Right renal cortex interstitium (tissue), 3 donors: ENCODE results near the gene EPS8L2. TPM values are rescaled to one million over a fixed set of nuclear protein-coding genes. Genes with fewer than 3 reads are reported as not detected.
"Not testable (repeated sequence)": the region's sequence is repeated elsewhere in the genome, so short reads cannot be mapped to it uniquely, and the experiment has no call there.

Experiments
- DNase-seq, 3 donors: peaks; one replicate each; pipeline ENCODE4 v3.0.0-alpha.2; 2013; ENCODE audit warnings: low read depth in 3 of 3, low spot score in 2 of 3
- polyA plus RNA-seq, 3 donors: library from polyadenylated mRNA; unstranded; fragments of 120-200 nt; gene quantifications; one replicate each; pipeline ENCODE4 v1.2.1, GENCODE V29; 2013; ENCODE audit not compliant: insufficient read length in 3 of 3

Gene EPS8L2
- polyA plus RNA-seq, 3 donors, result 89.8 to 112 (median 91.2) TPM

- no peak for DNase-seq
Measured at GRCh38 chr11:689625-690024, 16.4 kb upstream of the EPS8L2 start.

- not testable (repeated sequence) for DNase-seq
Measured at GRCh38 chr11:690244-690643, 15.8 kb upstream of the EPS8L2 start.

DNA sequence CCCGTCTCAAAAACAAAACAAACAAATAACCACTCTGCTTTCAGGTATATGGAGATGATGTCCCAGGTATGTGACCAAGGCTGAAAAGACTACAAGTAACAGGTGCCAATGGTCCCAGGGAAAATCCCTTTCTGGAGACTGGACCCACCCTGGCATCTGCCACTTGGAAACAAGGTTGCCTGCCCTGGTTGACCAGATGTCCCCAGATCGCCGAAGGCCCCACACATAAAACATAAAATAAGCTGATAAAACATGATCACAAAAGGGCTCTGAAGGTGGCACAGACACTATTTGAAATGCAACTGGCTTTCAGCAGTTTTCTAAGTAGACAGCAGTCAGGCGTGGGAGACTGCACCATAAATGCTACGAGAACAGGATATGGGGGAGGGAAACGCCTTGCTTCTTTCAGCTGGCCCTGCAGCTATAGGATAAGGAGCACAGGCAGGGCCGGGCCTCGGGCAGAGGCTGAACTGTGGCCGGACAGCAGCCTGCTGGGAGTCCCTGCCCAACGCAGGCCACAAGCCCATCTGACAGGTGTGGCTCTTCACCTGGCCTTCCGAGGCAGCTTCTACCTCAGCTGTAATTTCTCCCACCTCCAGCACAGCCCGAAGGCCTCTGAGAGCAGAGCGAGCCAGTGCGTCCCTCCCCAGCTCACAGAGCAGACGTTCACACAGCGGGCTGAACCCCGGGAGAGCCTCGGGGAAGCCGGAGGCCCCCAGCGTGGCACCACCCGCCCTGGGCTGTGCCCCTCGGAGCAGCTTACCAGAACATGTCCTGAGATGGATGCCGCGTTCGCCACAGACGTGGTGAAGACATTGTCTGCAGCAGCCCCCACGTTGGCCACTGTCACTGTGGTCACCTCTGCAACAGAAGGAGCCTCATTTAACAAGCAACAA is 15.0 kb upstream of the EPS8L2 start:
- no peak for DNase-seq

DNA sequence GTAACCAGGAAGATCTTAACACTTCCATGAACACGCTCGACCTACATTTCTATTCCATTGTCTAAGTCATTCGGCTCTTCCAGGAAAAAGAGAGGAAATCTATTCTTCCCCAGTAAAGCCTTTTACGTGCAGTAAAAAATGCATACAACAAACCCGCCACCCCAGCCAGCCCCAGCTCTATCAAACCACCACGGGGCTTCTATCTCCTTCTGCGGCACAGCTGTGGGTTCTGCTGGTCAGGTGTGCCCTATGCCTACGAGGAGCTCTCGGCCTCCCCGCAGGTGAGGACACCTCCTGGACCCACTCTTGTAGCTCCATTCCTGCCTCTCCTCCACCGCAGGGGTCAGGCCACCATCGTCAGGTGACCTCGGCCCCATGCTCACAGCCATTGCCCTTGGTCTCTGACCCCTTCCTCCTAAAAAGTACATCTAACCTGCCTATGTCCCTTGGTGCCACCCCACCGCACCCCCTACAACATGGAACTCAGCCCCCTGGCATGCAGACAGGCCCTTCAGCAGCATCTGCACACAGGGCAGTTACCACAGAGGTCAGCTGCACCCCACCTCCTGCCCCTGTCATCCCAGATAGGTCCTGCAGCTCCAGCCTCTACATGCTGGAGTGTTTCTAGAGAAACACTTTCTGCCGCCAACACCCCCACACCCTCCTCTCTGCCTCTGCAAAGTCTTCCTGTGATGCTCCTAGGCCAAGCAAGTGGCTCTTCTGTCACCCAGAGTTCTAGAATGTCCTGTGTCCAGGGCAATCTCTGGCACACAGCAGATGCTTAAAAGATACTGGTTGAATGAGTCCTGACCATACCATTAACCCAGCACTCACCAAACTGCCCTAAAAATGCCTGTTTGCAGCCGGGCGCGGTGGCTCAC is 14.1 kb upstream of the EPS8L2 start:
- DNase-seq, result no peak

DNA sequence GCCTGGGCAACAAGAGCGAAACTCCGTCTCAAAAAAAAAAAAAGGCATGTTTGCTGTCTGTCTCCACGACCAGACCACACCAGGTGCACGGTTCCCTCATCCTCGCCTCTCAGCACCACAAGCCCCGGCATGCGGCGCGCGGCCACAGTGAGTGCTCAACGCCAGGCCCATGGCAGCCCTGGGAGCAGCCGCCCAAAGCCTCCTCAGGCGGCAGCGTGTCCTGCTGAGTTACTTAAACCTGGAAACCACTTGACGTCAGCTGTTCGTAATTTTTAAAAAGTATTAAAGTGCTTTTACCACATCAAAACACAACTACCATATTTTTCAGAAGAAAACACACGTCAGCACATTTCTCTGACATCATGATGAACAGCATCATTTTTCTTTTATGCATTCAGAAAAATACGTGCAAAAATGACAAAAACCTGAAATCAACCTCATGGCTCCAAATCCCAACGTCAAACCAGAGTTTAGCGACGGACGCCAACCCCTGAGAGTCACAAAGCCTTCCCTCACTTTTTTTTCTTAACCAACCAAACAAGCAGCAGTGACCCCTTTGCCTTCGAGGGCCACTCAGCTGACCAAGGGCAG is 13.1 kb upstream of the EPS8L2 start:
- DNase-seq, result no peak

DNA sequence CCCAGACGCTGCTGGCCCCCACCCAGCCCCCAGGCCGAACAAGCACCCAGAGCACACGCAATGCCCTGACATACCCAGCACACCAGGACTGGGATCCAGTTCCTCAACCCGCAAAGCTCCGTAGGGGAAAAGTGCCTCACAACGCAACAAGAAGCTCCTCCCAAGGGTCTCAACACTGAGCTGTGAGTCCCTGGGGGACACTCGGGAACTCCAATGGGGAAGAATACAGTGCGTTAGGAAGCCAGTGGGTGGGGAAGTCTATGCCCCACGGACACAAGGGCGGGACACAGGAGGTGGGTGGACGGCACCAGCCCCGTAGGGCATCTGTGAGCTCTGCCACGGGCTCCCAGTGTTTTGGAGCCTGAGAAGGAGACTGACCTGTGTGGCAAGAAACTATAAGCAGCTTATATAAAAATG is 12.6 kb upstream of the EPS8L2 start:
- no peak for DNase-seq

DNA sequence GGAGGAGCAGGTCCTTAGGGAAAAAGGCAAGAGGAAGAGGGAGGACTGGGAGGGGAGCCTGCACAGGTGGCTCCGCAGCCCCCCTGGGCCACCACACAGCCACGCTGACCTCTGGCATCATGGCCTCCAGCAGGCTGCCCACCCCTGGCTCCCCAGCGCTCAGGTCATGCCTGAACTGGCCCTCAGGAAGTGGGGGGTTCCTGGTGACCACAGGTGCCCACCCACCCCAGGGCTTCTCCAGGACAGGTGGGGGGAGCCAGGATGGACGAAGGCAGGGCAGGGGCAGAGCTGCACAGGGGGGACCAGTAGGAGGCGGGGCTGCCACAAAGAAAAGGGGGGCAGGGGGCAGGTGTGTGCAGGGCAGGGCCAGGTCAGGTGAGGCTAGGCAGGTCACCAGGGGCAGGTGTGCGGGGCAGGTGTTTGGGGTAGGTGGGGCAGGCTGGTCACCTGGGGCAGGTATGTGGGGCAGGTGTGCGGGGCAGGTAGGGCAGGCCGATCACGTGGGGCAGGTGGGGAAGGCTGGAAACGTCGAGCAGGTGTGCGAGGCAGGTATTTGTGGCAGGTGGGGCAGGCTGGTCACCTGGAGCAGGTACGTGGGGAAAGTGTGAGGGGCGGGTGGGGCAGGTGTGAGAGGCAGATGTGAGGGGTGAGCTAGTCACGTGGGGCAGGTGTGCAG is 12.0 kb upstream of the EPS8L2 start:
- no peak for DNase-seq

GRCh38 chr11:694563-695287 is 11.3 kb upstream of the EPS8L2 start, which contains the start of gene DEAF1:
Gene DEAF1, minus strand, starts transcription at chr11:695222. Its CDS starts 175 bp downstream, at chr11:695047.
- DNase-seq, result peak; percentile 95 to 96 (median 95)

GRCh38 chr11:695288-695537 is 10.8 kb upstream of the EPS8L2 start:
- DNase-seq, result no peak

DNA sequence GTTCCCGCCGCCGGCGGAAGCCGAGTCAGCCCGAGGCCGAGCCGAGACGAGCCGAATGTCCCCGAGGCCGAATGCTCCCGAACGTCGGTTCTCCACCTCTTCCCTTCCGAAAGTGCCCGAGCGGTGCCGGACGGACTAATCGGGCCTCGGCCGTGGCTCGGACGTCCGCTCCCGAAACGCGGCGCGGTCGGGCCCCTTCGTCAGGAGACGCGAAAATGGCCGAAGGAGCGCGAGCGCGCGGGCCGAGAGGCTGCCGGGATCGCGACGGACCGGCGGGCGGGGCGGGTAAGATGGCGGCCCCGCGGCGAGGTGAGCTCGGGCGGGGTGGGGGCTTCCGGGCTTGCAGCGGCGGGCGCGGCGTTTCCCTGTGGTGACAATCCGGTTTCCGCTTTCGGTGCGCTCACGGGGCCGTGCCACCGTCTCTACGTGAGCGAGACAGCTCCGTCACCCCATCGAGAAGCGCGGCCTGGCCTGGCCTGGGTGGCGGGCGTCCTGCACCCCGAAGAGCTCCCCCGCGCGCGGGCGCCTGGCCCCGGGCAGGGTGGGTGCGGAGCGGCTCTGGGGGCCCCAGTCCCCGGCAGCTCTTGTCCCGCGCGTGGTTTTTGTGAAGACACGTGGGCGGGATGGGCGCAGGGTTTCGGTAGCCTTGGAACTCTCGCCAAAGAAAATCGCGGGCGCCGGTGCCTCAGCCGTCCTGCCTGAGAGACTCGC is 10.3 kb upstream of the EPS8L2 start, which contains the start of gene TMEM80:
TMEM80 (plus strand) TSS at position 279 of the 711 bp plus-strand sequence; CDS start at position 291, 12 bp downstream.
- DNase-seq, result peak; percentile 90 to 97 (median 96)

GRCh38 chr11:696955-697491 is 9.0 kb upstream of the EPS8L2 start:
- DNase-seq, result no peak

GRCh38 chr11:697811-698311 is 8.2 kb upstream of the EPS8L2 start:
- DNase-seq, result no peak

DNA sequence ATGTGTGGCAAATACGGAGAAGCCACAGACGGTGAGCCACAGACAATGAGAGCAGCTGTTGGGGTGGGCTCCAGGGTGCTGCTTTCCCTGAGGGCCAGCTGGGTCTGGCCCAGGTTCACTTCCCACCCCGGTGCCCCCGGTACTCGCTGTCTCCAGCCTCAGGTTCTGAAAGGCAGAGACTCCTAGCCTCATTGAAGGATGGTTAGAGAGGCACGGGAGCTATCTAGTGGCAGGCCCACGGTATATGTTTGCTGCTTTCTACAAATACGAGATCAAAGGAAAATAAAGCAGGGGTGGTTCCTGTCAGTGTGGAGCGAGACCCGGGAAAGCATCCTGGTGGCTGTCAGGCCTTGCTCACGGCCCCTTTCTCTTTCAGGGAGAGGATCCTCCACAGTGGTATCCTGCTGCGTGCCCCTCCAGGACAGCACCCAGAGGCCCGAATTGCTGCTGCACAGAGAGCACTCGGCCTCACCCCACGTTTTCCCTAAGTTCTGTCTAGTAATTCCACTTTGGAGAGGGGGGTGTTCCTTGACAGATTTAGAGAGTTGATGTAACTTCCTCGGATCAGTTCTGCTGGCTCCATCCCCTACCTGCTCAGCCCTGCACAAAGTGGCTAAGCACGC is 7.4 kb upstream of the EPS8L2 start:
- no peak for DNase-seq

- no peak for DNase-seq
Measured at GRCh38 chr11:699116-699508, 6.9 kb upstream of the EPS8L2 start.

GRCh38 chr11:699753-700152 is 6.3 kb upstream of the EPS8L2 start:
- DNase-seq, result no peak

DNA sequence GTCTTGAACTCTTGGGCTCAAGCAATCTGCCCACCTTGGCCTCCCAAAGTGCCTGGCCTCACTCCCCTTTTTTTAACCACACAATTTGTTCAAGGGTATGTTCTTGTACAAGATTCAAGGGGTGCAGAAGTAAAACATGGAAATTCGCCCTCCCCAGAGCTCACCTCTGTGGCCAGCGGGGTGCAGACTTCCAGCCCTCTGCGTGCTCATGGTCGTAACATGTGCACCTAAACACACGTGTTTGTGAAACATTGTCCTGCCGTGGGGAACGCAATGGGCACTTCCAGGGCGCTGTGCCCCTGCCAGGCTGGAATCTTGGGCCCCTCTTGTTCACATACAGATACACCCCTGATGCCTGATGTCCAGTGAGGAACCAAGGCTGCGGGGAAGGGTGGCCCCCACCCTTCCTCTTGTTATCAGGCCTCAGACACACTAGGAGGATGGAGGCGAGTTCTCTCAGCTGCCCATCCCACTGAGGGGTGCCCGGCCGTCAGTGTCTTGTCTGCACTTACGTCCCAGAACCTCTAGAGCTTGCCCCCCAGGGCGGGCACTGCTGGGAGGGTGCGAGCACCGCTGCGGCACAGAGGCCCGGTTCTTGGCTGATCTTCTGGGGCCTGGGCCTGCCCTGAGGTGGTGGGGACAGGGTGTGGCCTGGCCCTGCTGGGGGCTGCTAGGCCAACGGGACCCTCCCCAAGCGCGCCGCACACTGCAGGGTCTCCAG is 4.1 kb upstream of the EPS8L2 start:
- no peak for DNase-seq
